ENCODE data around the gene U2AF1.
"Not testable (repeated sequence)": the region's sequence is repeated elsewhere in the genome, so short reads cannot be mapped to it uniquely, and the experiment has no call there.

Gene U2AF1

GRCh38 chr21:43076023-43076637 lies 31.2 kb downstream of the U2AF1 start:
- DNase-seq, result not testable (repeated sequence)

- not testable (repeated sequence) for DNase-seq
These were observed 32.0 kb downstream of the U2AF1 start, which contains the start of gene CBS for GRCh38 chr21:43075170-43076022. TSS of gene CBS (minus strand) at chr21:43075835. CDS start at chr21:43072193, 3,642 bp downstream.

- not testable (repeated sequence) for DNase-seq
These were observed 32.8 kb downstream of the U2AF1 start for GRCh38 chr21:43074401-43075169.

GRCh38 chr21:43072742-43073141 lies 34.6 kb downstream of the U2AF1 start:
- not testable (repeated sequence) for DNase-seq

- not testable (repeated sequence) for DNase-seq
These were observed 37.7 kb downstream of the U2AF1 start for GRCh38 chr21:43069682-43070081.

GRCh38 chr21:43068065-43068464 lies 39.3 kb downstream of the U2AF1 start:
- not testable (repeated sequence) for DNase-seq

- DNase-seq, result not testable (repeated sequence)
These were observed 40.7 kb downstream of the U2AF1 start for GRCh38 chr21:43066690-43067089.

- DNase-seq, result not testable (repeated sequence)
These were observed 41.4 kb downstream of the U2AF1 start for GRCh38 chr21:43065991-43066390.

GRCh38 chr21:43064265-43064917 lies 43.0 kb downstream of the U2AF1 start:
- DNase-seq, result not testable (repeated sequence)

GRCh38 chr21:43062955-43063664 lies 44.3 kb downstream of the U2AF1 start:
- DNase-seq, result not testable (repeated sequence)

GRCh38 chr21:43053112-43053511 lies 54.3 kb downstream of the U2AF1 start:
- DNase-seq, result not testable (repeated sequence)

GRCh38 chr21:43045876-43046821 lies 61.2 kb downstream of the U2AF1 start:
- not testable (repeated sequence) for DNase-seq

GRCh38 chr21:43045165-43045875 lies 62.0 kb downstream of the U2AF1 start:
- DNase-seq, result not testable (repeated sequence)

GRCh38 chr21:43044547-43044946 lies 62.8 kb downstream of the U2AF1 start:
- not testable (repeated sequence) for DNase-seq

GRCh38 chr21:43043291-43043690 lies 64.1 kb downstream of the U2AF1 start:
- DNase-seq, result not testable (repeated sequence)

Measured in CD4-positive, alpha-beta T cell treated with Interleukin-10 for 1 hour (primary cell).